H9 (cell line): Measurements from ENCODE around the gene HIGD2A. TPM values are rescaled to one million over a fixed set of nuclear protein-coding genes. Genes with fewer than 3 reads are reported as not detected.

ENCODE experiments used
- DNase-seq: peaks from one replicate; pipeline ENCODE4 v3.0.0-alpha.2; 2017
- H2AFZ ChIP-seq: one replicate; pipeline ENCODE4 v1.6.1; 2013; ENCODE audit warnings: mild to moderate bottlenecking, low read length, control low read depth, moderate library complexity
- H2AK5ac ChIP-seq: 2 replicates; pipeline ENCODE4 v1.6.1; 2013; ENCODE audit warnings: low read length, control low read depth, mixed read lengths; ENCODE audit not compliant: insufficient read length
- H2BK120ac ChIP-seq: one replicate; pipeline ENCODE4 v1.6.1; 2013; ENCODE audit warnings: low read depth, mild to moderate bottlenecking, low read length, control low read depth, inconsistent platforms; ENCODE audit not compliant: poor library complexity, severe bottlenecking
- H2BK12ac ChIP-seq: 2 replicates; pipeline ENCODE4 v1.6.1; 2013; ENCODE audit warnings: low read length, control low read depth, mixed read lengths, low read depth; ENCODE audit not compliant: insufficient read length
- H2BK15ac ChIP-seq: 2 replicates; pipeline ENCODE4 v1.6.1; 2013; ENCODE audit warnings: low read depth, low read length, control low read depth
- H2BK20ac ChIP-seq: one replicate; pipeline ENCODE4 v1.6.1; 2013; ENCODE audit warnings: low read depth, mild to moderate bottlenecking, low read length, control low read depth, inconsistent platforms; ENCODE audit not compliant: poor library complexity, severe bottlenecking
- H2BK5ac ChIP-seq: 2 replicates; pipeline ENCODE4 v1.6.1; 2013; ENCODE audit warnings: low read length, control low read depth, mixed read lengths; ENCODE audit not compliant: insufficient read length
- H3K14ac ChIP-seq: 2 replicates; pipeline ENCODE4 v1.6.1; 2013; ENCODE audit warnings: low read length, control low read depth; ENCODE audit not compliant: insufficient read depth
- H3K18ac ChIP-seq: 2 replicates; pipeline ENCODE4 v1.6.1; 2013; ENCODE audit warnings: low read depth, mild to moderate bottlenecking, mixed read lengths, low read length, control low read depth; ENCODE audit not compliant: insufficient read length
- H3K23ac ChIP-seq: 2 replicates; pipeline ENCODE4 v1.6.1; 2013; ENCODE audit warnings: low read length, control low read depth, mixed read lengths, low read depth; ENCODE audit not compliant: insufficient read length
- H3K23me2 ChIP-seq: 2 replicates; pipeline ENCODE4 v1.6.1; 2013; ENCODE audit warnings: low read depth, mild to moderate bottlenecking, mixed read lengths, low read length, control low read depth; ENCODE audit not compliant: insufficient read length, poor library complexity, severe bottlenecking
- H3K27ac ChIP-seq: 2 replicates; pipeline ENCODE4 v1.5.1; 2013; ENCODE audit warnings: low read length, control low read depth, mixed read lengths, low read depth; ENCODE audit not compliant: insufficient read length
- H3K27me3 ChIP-seq: 2 replicates; pipeline ENCODE4 v1.6.1; 2013; ENCODE audit warnings: low read length, control low read depth, inconsistent platforms; ENCODE audit not compliant: insufficient read depth
- H3K4ac ChIP-seq: 2 replicates; pipeline ENCODE4 v1.6.1; 2013; ENCODE audit warnings: low read depth, mild to moderate bottlenecking, control low read depth, inconsistent platforms, low read length, moderate library complexity
- H3K4me1 ChIP-seq: 2 replicates; pipeline ENCODE4 v1.6.1; 2013; ENCODE audit warnings: low read length, control low read depth, inconsistent platforms; ENCODE audit not compliant: insufficient read depth
- H3K4me2 ChIP-seq: 2 replicates; pipeline ENCODE4 v1.6.1; 2013; ENCODE audit warnings: low read length, control low read depth, mixed read lengths; ENCODE audit not compliant: insufficient read length, insufficient read depth
- H3K56ac ChIP-seq: 2 replicates; pipeline ENCODE4 v1.6.1; 2013; ENCODE audit warnings: low read depth, mild to moderate bottlenecking, mixed read lengths, low read length, control low read depth; ENCODE audit not compliant: insufficient read length
- H3K79me1 ChIP-seq: 2 replicates; pipeline ENCODE4 v1.6.1; 2013; ENCODE audit warnings: low read depth, mild to moderate bottlenecking, moderate library complexity, low read length, control low read depth, inconsistent platforms; ENCODE audit not compliant: insufficient read depth, poor library complexity, severe bottlenecking
- H3K79me2 ChIP-seq: 2 replicates; pipeline ENCODE4 v1.6.1; 2013; ENCODE audit warnings: low read length, control low read depth, inconsistent platforms; ENCODE audit not compliant: insufficient read depth
- H3K9ac ChIP-seq: 2 replicates; pipeline ENCODE4 v1.6.1; 2013; ENCODE audit warnings: low read length, control low read depth, mixed read lengths; ENCODE audit not compliant: insufficient read length; ENCODE audit errors: extremely low read depth
- H3K9me3 ChIP-seq: one replicate; pipeline ENCODE4 v1.6.1; 2013; ENCODE audit warnings: low read depth, low read length, inconsistent platforms; ENCODE audit not compliant: control insufficient read depth
- H3T11ph ChIP-seq: one replicate; pipeline ENCODE4 v1.6.1; 2013; ENCODE audit warnings: mild to moderate bottlenecking, low read length, control low read depth, inconsistent platforms
- H4K20me1 ChIP-seq: one replicate; pipeline ENCODE4 v1.6.1; 2013; ENCODE audit not compliant: control insufficient read depth, insufficient read length, insufficient read depth
- H4K5ac ChIP-seq: 2 replicates; pipeline ENCODE4 v1.6.1; 2013; ENCODE audit warnings: low read depth, mild to moderate bottlenecking, mixed read lengths, low read length, control low read depth; ENCODE audit not compliant: insufficient read length
- H4K8ac ChIP-seq: replicated peaks from 2 replicates; pipeline ENCODE4 v1.6.1; 2013; ENCODE audit warnings: low read length, control low read depth, mixed read lengths, low read depth; ENCODE audit not compliant: insufficient read length
- H4K91ac ChIP-seq: 2 replicates; pipeline ENCODE4 v1.6.1; 2013; ENCODE audit warnings: low read depth, mild to moderate bottlenecking, moderate library complexity, mixed read lengths, low read length, control low read depth; ENCODE audit not compliant: insufficient read length
- H3K27ac Mint-ChIP-seq, 3 experiments: 2 replicates in 2 of 3; 3 replicates in 1 of 3; pipeline ENCODE4 v1.8.0; 2020 to 2021; ENCODE audit warnings: mixed read lengths in 3 of 3, mild to moderate bottlenecking in 1 of 3, moderate library complexity in 1 of 3
- H3K27me3 Mint-ChIP-seq: 2 replicates; pipeline ENCODE4 v1.8.0; 2021; ENCODE audit warnings: low read depth, mild to moderate bottlenecking, moderate library complexity, mixed read lengths
- H3K36me3 Mint-ChIP-seq, 3 experiments: 2 replicates in 2 of 3; 3 replicates in 1 of 3; pipeline ENCODE4 v1.8.0; 2020 to 2021; ENCODE audit warnings: low read depth in 3 of 3, mixed read lengths in 3 of 3; ENCODE audit not compliant: insufficient read depth in 1 of 3
- H3K4me1 Mint-ChIP-seq, 2 experiments: 2 replicates each; pipeline ENCODE4 v1.8.0; 2020; ENCODE audit warnings: mixed read lengths in 2 of 2
- H3K4me3 Mint-ChIP-seq, 2 experiments: 2 replicates in 1 of 2; 3 replicates in 1 of 2; pipeline ENCODE4 v1.8.0; 2020 to 2021; ENCODE audit warnings: mild to moderate bottlenecking in 2 of 2, mixed read lengths in 2 of 2, moderate library complexity in 1 of 2
- H3K9me3 Mint-ChIP-seq, 2 experiments: 2 replicates in 1 of 2; 3 replicates in 1 of 2; pipeline ENCODE4 v1.8.0; 2020; ENCODE audit warnings: mild to moderate bottlenecking in 2 of 2, mixed read lengths in 2 of 2, moderate library complexity in 1 of 2
- WGBS: extraction: QIAGEN DNeasy Blood & Tissue Kit; methylation state at CpG from one replicate; pipeline ENCODE4 v1.1.7; 2013; ENCODE audit warnings: missing lambda C conversion rate, low lambda C conversion rate, mixed read lengths; ENCODE audit not compliant: insufficient read length; ENCODE audit errors: extremely low coverage; 5-methylcytosine and 5-hydroxymethylcytosine counted together
- total RNA-seq: library from RNA; stranded (reverse); gene quantifications from 2 replicates; pipeline ENCODE4 v1.2.1, GENCODE V29; 2021
- TF ChIP-seq, protein P1 (sequence below): fragments of 200-600 bp; sonication (generic); conservative IDR thresholded peaks from 3 replicates; pipeline ENCODE4 v1.8.0; 2021; ENCODE audit warnings: antibody characterized with exemption, mild to moderate bottlenecking

HIGD2A gene
- total RNA-seq, 1 experiment from 2014 or later: 92.3 TPM

GRCh38 chr5:176436656-176437055 lies 48.1 kb downstream of the HIGD2A start:
- no peaks in the 10 kb centered on the region for H3K23me2 ChIP-seq
- H3K27me3 Mint-ChIP-seq: peaks cover 13% of the 10 kb centered on the region
- H4K20me1 ChIP-seq: no peaks in the 10 kb centered on the region
- TF ChIP-seq, protein P1, sequence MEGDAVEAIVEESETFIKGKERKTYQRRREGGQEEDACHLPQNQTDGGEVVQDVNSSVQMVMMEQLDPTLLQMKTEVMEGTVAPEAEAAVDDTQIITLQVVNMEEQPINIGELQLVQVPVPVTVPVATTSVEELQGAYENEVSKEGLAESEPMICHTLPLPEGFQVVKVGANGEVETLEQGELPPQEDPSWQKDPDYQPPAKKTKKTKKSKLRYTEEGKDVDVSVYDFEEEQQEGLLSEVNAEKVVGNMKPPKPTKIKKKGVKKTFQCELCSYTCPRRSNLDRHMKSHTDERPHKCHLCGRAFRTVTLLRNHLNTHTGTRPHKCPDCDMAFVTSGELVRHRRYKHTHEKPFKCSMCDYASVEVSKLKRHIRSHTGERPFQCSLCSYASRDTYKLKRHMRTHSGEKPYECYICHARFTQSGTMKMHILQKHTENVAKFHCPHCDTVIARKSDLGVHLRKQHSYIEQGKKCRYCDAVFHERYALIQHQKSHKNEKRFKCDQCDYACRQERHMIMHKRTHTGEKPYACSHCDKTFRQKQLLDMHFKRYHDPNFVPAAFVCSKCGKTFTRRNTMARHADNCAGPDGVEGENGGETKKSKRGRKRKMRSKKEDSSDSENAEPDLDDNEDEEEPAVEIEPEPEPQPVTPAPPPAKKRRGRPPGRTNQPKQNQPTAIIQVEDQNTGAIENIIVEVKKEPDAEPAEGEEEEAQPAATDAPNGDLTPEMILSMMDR: no peak
- no peaks in the 10 kb centered on the region for H3K27me3 ChIP-seq
- no peak overlapping the region for H3T11ph ChIP-seq
- H3K18ac ChIP-seq: no peak overlapping the region
- H3K27ac ChIP-seq: no peak overlapping the region
- no peak overlapping the region for H3K9ac ChIP-seq
- H3K4me1 ChIP-seq: 0 out of 2 replicates have a peak, but pooled peaks cover 3% of the 10 kb centered on the region
- peaks cover 16 to 17% of the 10 kb centered on the region in 2 experiments for H3K9me3 Mint-ChIP-seq
- no peak overlapping the region for H2AFZ ChIP-seq
- H3K56ac ChIP-seq: no peak overlapping the region
- H3K4me2 ChIP-seq: no peak overlapping the region
- WGBS: no CpG with 5 or more reads among the region's 5 CpGs
- H3K27ac Mint-ChIP-seq: no peak overlapping the region
- H2AK5ac ChIP-seq: no peak overlapping the region
- H3K4ac ChIP-seq: no peak overlapping the region
- no peaks in the 10 kb centered on the region for H3K79me2 ChIP-seq
- H2BK120ac ChIP-seq: no peak overlapping the region
- H3K79me1 ChIP-seq: no peaks in the 10 kb centered on the region
- H2BK5ac ChIP-seq: no peak overlapping the region
- H3K4me1 Mint-ChIP-seq: peaks cover 9 to 10% of the 10 kb centered on the region in 2 experiments
- H2BK15ac ChIP-seq: no peak overlapping the region
- no peak overlapping the region for H4K8ac ChIP-seq
- H3K4me3 Mint-ChIP-seq: no peak overlapping the region
- no peak overlapping the region for H4K5ac ChIP-seq
- H3K14ac ChIP-seq: no peak overlapping the region
- no peak overlapping the region for H2BK20ac ChIP-seq
- no peak overlapping the region for H2BK12ac ChIP-seq
- H3K23ac ChIP-seq: no peak overlapping the region
- no peaks in the 10 kb centered on the region for H3K9me3 ChIP-seq
- peaks cover 0 to 7% (median 2%) of the 10 kb centered on the region in 3 experiments; a peak in 3 of 7 replicates for H3K36me3 Mint-ChIP-seq
- H4K91ac ChIP-seq: no peak overlapping the region
- no peak for DNase-seq
